T follicular helper cell (primary cell): ENCODE results near the gene ADCY10.
"Not testable (repeated sequence)": the region's sequence is repeated elsewhere in the genome, so short reads cannot be mapped to it uniquely, and the experiment has no call there.

Experiments
- DNase-seq: peaks from one replicate; pipeline ENCODE4 v3.0.0-alpha.2; 2020; ENCODE audit warnings: low read depth

ADCY10 gene

DNA sequence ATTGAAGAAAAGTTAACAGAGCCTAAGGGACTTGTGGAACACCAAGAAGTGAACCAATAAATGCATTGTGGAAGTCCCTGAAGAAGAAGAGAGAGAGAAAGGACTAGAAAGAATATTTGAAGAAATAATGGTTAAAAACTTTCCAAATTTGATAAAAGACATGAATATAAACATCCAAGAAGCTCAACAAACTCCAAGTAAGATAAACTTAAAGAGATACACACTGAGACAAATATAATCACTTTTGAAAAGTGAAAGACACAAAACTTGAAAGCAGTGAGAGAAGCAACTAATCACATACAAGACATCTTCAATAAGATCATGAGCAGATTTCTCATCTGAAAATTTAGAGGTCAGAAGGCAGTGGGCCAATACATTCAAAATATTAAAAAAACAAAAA is 101.0 kb downstream of the ADCY10 start:
- no peak for DNase-seq

- DNase-seq: no peak
Measured at GRCh38 chr1:167808690-167809089, 105.2 kb downstream of the ADCY10 start.

DNA sequence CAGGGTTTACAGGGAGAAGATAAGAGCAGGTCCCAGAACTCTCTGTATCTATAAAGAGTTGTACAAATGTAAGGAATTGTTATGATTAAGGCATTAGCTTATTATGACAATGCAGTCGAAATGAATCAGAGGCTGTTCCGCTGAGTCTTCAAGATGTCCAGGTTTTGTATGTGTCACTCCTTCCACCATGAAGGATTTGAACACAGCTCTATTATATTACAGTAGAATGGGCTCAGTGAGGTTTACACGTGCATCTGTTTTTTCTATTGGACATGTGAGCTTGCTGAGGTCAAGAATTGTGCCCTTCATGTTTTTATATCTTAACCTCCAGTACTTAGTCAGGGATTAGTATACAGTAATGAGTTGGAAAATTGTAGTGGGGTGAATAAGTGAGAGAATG is 105.8 kb downstream of the ADCY10 start:
- no peak for DNase-seq

DNA sequence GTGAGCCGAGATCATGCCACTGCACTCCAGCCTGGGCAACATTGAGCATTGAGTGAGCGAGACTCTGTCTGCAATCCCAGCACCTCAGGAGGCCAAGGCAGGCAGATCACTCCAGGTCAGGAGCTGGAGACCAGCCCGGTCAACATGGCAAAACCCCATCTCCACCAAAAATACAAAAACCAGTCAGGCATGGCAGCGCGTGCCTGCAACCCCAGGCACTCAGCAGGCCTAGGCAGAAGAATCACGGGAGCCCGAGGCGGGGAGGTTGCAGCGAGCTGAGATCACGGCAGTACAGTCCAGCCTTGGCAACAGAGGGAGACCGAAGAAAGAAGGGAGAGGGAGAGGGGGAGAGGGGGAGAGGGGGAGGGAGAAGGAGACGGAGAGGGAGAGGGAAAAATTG is 107.3 kb downstream of the ADCY10 start:
- not testable (repeated sequence) for DNase-seq

DNA sequence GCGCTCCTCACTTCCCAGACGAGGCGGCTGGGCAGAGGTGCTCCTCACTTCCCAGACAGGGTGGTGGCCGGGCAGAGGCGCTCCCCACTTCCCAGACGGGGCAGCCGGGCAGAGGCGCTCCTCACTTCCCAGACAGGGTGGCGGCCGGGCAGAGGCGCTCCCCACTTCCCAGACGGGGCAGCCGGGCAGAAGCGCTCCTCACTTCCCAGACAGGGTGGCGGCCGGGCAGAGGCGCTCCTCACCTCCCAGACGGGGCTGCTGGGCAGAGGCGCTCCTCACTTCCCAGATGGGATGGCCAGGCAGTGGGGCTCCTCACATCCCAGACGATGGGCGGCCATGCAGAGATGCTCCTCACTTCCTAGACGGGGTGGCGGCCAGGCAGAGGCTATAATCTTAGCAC is 107.7 kb downstream of the ADCY10 start:
- not testable (repeated sequence) for DNase-seq

GRCh38 chr1:167805041-167805556 is 108.8 kb downstream of the ADCY10 start:
- DNase-seq: no peak

DNA sequence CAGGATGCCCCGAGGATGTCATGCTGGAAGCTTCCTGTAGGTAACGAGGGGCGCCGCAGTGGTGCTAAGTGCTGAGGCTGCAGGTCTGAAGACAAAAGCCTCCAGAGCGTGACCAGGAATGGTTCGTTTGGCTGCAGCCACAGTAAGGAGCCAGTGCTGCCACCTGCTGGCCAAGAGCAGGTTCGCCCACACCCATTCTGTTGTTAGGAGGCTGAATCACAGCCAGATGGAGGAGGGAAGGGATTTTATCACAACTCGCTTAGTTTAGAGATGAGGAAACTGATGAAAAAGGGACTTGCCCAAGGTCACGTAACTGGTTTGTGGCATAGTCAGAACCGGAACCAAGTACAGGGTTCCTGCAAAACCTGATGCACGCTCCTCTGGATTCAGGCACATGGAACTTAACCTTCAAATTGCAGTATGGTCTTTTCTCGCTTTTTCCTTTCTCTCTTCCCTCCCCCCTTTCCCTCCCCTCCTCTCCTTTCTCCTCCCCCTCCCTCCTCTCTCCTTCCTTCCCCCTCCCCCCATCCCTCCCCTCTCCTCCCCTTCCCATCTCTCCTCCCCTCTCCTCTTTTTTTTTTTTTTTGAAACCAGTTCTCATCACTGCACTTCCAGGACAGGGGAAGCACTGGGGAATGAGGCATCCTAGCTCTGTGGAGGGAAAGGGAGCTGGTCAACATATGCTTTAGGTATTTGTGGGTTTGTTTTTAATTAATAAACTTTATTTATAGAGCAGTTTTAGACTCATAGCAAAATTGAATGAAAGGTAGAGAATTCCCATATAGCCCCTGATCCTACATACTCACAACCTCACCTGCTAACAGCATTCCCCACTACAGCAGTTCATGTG is 110.4 kb downstream of the ADCY10 start:
- peak; percentile 70 for DNase-seq

DNA sequence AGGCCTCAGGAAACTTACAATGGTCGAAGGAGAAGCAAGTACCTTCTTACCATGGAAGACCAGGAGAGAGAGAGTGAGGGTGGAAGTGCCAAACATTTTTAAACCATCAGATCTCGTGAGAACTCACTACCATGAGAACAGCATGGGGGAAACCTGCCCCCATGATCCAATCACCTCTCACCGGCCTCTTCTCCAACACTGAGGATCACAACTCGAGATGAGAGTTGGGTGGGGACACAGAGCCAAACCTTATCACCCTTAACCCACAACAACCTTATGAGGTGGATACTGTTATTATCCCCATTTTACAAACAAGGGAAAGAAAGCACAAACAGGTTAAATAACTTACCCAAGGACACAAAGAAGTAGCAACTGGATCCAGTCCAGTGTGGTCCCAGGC is 111.7 kb downstream of the ADCY10 start:
- no peak for DNase-seq

- DNase-seq: no peak
Measured at GRCh38 chr1:167800251-167800650, 113.7 kb downstream of the ADCY10 start.

DNA sequence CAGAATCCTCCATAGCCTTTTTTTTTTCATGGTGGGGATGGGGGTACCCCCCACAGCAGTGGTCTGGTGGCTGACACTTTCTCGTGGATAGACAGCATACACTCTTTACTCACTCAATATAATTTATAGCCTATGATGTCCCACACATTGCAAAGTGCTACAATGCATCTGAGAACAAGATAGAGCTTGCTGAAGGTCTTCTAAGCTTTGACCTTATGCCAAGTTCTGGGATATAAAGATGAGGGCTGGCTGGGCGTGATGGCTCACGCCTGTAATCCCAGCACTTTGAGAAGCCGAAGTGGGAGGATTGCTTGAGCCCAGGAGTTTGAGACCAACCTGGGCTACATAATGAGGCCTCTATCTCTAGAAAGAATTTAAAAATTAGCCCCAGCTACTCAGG is 114.2 kb downstream of the ADCY10 start:
- DNase-seq: no peak

- no peak for DNase-seq
Measured at GRCh38 chr1:167798952-167799351, 115.0 kb downstream of the ADCY10 start.

GRCh38 chr1:167797015-167797414 is 116.9 kb downstream of the ADCY10 start:
- no peak for DNase-seq

DNA sequence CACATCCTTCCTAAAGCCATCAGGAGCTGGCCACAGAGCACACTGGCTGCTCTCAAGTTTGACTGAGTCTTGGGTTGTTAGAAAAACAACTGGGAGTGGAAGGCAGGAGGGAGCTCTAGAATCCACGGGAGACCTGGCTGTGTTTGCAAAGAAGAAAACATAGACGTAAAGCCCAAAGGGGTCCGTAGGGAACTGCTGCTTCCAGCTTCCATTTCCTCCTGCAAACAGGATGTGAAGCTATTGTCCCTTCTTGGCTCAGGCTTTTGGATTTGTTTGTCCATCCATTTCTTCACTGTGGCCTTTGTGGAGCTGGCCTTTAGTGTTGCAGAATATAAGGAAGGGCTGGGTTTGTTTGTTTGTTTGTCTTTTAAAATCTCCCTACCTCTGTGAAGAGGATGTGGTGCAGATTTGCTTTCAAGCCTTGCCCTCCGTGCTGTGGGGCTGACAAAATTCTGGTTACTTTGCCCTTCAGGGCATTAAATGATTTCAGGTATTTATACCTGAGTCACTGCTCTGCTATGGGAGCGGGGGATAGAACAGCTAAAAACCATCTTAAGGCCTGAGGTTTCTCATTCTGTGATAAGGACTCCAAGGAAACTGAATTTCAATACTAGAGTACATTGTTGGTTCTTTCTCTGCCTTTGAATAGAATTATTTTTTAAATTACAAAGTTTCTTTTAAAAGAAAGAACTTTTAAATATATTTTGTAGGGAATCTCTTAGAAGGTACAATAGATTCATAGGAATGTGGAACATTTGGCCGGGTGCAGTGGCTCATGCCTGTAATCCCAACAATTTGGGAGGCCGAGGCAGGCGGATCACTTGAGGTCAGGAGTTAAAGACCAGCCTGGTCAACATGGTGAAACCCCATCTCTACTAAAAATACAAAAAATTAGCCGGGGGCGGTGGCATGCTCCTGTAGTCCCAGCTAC is 117.9 kb downstream of the ADCY10 start:
- DNase-seq: no peak

- no peak for DNase-seq
Measured at GRCh38 chr1:167794043-167794442, 119.9 kb downstream of the ADCY10 start.

DNA sequence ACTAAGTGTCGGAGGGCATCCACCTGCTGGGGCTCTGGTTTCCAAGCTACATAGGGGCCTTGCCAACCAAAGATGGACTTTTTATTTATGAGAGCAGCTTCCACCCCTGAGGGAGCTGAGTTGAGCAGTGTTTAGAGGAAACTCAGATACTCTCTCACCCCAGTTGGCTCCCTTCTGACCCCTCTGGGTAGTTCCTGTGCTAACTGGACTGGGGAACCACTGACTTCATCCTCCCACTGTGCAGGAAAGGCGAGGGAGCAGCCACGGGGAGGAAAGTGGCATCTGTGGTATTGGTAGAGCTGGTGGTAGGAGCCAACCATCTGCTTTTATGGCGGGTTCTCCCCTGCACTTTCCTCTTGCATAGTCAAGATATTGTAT is 121.8 kb downstream of the ADCY10 start:
- no peak for DNase-seq

DNA sequence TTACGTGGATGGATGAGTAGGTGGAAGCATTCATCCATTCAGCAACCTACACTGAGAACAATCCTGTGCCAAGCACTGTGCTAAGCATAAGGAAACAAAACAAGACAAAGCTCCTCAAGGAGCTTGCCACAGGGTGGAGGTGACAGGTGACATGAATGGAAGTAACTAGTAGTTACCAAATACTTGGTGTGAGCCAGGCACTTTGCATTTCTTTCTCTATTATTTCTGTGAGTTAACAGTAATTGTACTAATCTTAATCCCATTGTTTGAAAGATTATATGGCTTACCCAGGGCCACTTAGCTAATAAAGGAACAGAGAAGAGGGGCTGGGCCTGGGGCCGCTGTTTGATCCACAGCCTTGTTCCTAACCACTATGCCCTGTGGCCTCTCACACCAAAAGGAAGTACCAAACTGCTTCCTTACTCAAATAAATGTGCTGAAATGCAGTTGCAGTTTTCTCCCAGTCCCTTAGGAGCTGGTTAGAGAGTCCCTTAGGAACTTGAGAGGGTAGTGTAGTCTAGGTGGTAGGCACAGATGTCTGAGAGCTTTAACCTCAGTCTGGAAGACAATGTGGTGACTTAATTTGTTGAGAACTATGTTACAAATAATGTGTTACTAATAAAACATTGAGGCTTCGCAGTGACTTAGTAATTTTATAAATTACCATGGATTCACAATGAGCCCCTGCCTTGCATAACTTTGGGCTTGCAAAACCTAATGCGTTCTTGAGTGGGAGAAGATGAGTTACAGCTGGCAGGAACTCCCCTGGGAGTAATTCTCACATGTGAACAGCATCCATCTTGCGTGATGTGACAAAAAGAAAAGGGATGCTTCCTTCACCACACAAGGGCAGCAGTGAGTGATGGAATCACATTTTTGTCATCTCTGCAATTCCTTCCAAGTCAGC is 122.4 kb downstream of the ADCY10 start:
- DNase-seq: no peak

DNA sequence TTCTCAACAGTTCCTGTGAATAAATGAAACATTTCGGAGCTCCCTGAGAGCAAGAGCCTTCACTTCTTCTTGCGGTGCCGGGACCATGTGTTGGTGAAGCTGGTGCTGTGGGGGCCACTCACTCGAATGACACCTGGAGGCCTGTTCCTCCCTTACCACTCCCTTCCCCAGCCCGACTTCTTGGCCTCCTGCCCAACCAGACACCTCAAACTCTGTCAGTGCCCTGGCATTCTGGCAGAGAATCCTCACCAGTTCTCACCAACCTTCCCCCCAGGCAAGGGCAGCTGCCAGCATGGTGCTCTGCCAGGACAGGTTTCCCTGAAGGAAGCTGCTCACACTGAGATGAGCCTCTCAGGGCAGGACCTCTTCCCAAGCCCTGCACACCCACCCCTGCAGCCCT is 123.8 kb downstream of the ADCY10 start:
- DNase-seq: no peak

GRCh38 chr1:167789501-167789900 is 124.4 kb downstream of the ADCY10 start:
- no peak for DNase-seq

DNA sequence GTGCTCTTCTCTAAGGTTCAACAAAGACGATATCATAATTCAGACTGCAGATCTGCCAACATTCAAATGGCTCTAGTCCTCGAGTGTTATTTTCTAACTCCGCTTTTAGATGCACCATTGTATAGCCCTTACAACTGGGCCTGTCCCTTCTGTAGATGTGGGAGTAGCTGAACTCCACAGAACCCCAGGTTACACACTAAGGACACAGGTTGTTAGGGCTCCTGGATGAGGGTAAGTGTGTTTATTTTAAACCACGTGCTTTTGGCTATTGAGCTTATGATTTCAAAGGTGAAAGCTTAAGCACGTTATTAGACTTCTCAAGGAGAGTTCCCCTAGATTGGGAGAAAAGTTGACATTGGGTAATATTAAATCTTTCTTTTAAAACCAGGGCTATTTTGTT is 127.4 kb downstream of the ADCY10 start:
- DNase-seq: no peak

DNA sequence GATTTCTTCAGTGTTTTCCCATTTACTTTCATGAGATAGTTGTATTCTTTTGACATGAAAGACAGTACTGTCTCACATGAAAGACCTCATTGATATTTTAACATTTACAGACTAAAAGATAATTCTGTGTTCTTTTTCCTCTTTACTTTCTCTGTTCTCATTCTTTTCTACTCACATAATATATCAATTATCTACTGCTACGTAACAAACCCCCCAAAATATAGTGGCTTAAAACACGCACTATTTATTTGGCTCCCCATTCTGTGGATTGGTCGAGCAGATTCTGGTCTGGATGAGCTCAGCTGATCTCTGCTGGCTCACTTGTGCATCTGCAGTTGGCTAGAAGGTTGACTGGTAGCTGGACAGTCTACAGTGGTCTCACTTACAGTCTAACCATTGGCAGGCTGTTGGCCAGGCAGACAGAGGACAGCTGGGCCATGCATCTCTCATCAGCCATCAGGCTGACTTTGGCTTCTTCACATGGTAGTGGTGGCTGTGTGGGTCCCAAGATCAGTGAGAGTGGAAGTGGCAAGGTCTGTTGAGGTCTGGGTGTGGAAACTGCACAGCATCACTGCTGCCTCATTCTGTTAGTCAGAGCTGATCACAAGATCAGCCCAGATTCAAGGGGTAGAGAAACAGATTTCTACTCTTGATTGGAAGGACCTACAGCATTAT is 128.9 kb downstream of the ADCY10 start:
- DNase-seq: no peak

- DNase-seq: no peak
Measured at GRCh38 chr1:167782946-167783345, 131.0 kb downstream of the ADCY10 start.
